ENCODE measurements around the gene IQCK. TPM values are rescaled to one million over a fixed set of nuclear protein-coding genes. Genes with fewer than 3 reads are reported as not detected.

IQCK gene
- total RNA-seq, 1 donor from 2014 or later: 7.6 TPM

GRCh38 chr16:19830902-19831560 lies 113.0 kb downstream of the IQCK start:
- TF ChIP-seq CTCF (IDR thresholded peaks at IDR 0.05): no peak
- Histone ChIP-seq H3K27ac (no peak overlapping the region), H3K27me3 (no peaks in the 10 kb centered on the region), H3K4me3 (no peak overlapping the region), H3K4me1 (no peaks in the 10 kb centered on the region), H3K9me3 (no peaks in the 10 kb centered on the region), H3K36me3 (no peaks in the 10 kb centered on the region)
- DNase-seq (no peak), ATAC-seq (no peak)
- intact Hi-C loops (cut with DNase I): no loop called here

DNA sequence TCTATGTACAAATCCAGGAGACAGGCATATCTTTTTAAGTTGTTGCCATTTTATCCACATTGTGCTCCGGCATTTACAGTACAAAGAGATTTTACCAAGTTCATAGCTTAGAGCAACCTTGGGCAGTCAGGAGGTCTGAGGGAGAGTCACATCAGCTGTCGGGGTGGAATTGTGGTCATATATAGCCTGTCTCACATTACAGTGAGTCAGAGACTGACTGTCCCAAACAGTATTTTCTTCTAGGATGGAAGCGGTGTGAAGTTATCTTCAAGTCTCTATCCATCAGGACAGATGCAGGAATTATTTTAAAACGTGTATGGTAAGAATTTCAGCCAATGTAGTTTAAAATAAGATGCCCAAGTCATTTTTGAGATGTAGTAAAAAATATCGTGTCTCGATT lies 113.6 kb downstream of the IQCK start:
- no peaks in the 10 kb centered on the region for H3K9me3 ChIP-seq
- H3K4me1 ChIP-seq: no peaks in the 10 kb centered on the region
- intact Hi-C loops (cut with DNase I): no loop called here
- no peak overlapping the region for H3K4me3 ChIP-seq
- H3K27me3 ChIP-seq: no peaks in the 10 kb centered on the region
- DNase-seq (no peak), ATAC-seq (no peak)
- no peak for TF ChIP-seq CTCF (IDR thresholded peaks at IDR 0.05)
- no peak overlapping the region for H3K27ac ChIP-seq
- H3K36me3 ChIP-seq: no peaks in the 10 kb centered on the region

DNA sequence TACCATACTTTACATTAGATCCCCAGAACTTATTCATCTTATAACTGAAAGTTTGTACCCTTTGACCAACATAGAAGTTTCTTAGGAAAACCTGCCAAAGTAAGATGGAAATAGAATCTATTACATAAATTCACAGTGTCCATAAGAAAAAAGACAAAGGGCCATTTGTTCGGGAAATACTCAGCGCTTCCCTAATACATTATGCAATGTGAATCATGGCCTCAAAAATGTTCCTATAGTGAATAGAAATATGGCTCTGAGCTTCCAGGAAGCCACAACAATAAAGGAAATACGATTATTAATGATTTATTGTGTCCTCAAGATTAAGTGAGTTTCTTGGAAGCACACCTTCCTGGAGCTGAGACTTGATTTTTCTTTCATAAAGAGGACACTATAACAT lies 115.1 kb downstream of the IQCK start:
- intact Hi-C loops (cut with DNase I): no loop called here
- no peaks in the 10 kb centered on the region for H3K36me3 ChIP-seq
- no peak overlapping the region for H3K4me3 ChIP-seq
- TF ChIP-seq CTCF (IDR thresholded peaks at IDR 0.05): no peak
- no peaks in the 10 kb centered on the region for H3K27me3 ChIP-seq
- no peaks in the 10 kb centered on the region for H3K9me3 ChIP-seq
- ATAC-seq: no peak
- no peak for DNase-seq
- no peaks in the 10 kb centered on the region for H3K4me1 ChIP-seq
- no peak overlapping the region for H3K27ac ChIP-seq

DNA sequence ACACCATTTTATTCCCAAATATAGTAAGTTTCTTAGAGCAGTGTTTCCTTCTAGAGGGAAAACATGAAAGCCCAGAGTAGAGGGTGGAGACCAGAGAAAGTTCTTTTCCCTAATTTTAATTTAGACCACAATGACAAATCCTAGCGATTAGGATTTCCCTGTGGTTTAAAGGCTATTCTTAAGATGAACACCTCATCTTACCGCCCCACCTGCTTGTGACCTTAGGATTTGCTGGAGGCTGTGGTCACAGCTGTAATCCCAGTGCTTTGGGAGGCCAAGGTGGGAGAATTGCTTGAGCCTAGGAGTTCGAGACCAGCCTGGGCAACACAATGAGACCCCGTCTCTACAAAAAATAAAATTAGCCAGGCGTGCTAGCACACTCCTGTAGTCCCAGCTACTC lies 115.5 kb downstream of the IQCK start:
- intact Hi-C loops (cut with DNase I): no loop called here
- TF ChIP-seq CTCF (IDR thresholded peaks at IDR 0.05): no peak
- no peaks in the 10 kb centered on the region for H3K27me3 ChIP-seq
- H3K4me1 ChIP-seq: no peaks in the 10 kb centered on the region
- no peak for ATAC-seq
- no peak overlapping the region for H3K4me3 ChIP-seq
- H3K27ac ChIP-seq: no peak overlapping the region
- no peaks in the 10 kb centered on the region for H3K36me3 ChIP-seq
- H3K9me3 ChIP-seq: no peaks in the 10 kb centered on the region
- no peak for DNase-seq

DNA sequence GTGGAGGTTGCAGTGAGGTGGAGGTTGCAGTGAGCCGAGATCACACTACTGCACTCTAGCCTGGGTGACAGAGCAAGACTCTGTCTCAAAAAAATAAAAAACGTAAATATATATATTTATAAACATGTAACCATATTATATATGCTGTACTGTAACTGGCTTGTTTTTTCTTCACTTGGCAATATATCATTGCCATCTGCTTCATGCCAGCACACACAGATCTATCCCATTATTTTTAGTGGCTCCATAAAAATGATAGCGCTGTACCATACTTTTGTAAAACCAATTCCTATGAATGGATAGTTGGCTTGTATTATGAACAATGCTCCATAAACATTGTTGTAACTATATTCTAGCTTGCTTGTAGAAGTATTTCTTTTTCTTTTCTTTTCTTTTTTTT lies 117.1 kb downstream of the IQCK start:
- H3K36me3 ChIP-seq: no peaks in the 10 kb centered on the region
- intact Hi-C loops (cut with DNase I): no loop called here
- no peak overlapping the region for H3K4me3 ChIP-seq
- H3K27me3 ChIP-seq: no peaks in the 10 kb centered on the region
- ATAC-seq (no peak), DNase-seq (no peak)
- TF ChIP-seq CTCF (IDR thresholded peaks at IDR 0.05): no peak
- no peaks in the 10 kb centered on the region for H3K4me1 ChIP-seq
- H3K27ac ChIP-seq: no peak overlapping the region
- no peaks in the 10 kb centered on the region for H3K9me3 ChIP-seq

GRCh38 chr16:19835968-19836421 lies 117.9 kb downstream of the IQCK start:
- intact Hi-C loops (cut with DNase I): no loop called here
- Histone ChIP-seq H3K27me3 (no peaks in the 10 kb centered on the region), H3K4me3 (no peak overlapping the region), H3K27ac (no peak overlapping the region), H3K4me1 (peaks cover under 1% of the 10 kb centered on the region), H3K9me3 (no peaks in the 10 kb centered on the region), H3K36me3 (no peaks in the 10 kb centered on the region)
- no peak for TF ChIP-seq CTCF (IDR thresholded peaks at IDR 0.05)
- DNase-seq (no peak), ATAC-seq (no peak)
